IMR-90 (cell line): ENCODE results near the gene KDELR1.

Experiments used
- MAZ ChIP-seq: IDR thresholded peaks from 2 replicates; pipeline ENCODE4 v1.6.1; 2012; ENCODE audit warnings: low read depth, mild to moderate bottlenecking, low read length, improper control_type of control experiment, moderate library complexity, borderline replicate concordance
- NFE2L2 ChIP-seq: fragments of 150-350 bp; IDR thresholded peaks from 2 replicates; pipeline ENCODE4 v1.6.1; 2016; ENCODE audit warnings: low read depth, mild to moderate bottlenecking, low read length
- POLR2A ChIP-seq: IDR thresholded peaks from 2 replicates; pipeline ENCODE4 v1.6.1; 2012; ENCODE audit warnings: mild to moderate bottlenecking, low read depth, low read length
- RAD21 ChIP-seq: IDR thresholded peaks from 2 replicates; pipeline ENCODE4 v1.6.1; 2012; ENCODE audit warnings: low read length, improper control_type of control experiment
- RCOR1 ChIP-seq: IDR thresholded peaks from 2 replicates; pipeline ENCODE4 v1.6.1; 2012; ENCODE audit warnings: mild to moderate bottlenecking, low read length, improper control_type of control experiment; ENCODE audit not compliant: insufficient replicate concordance
- RFX5 ChIP-seq: IDR thresholded peaks from 2 replicates; pipeline ENCODE4 v1.8.0; 2012; ENCODE audit warnings: low read depth, mild to moderate bottlenecking, low read length, moderate library complexity
- SMC3 ChIP-seq: fragments of 150-350 bp; IDR thresholded peaks from 2 replicates; pipeline ENCODE4 v1.6.1; 2016; ENCODE audit warnings: low read depth, mild to moderate bottlenecking, antibody characterized with exemption, low read length, moderate library complexity
- TF ChIP-seq, protein P1 (sequence below): conservative IDR thresholded peaks from 2 replicates; pipeline ENCODE4 v1.5.1; 2012; ENCODE audit warnings: mild to moderate bottlenecking, low read depth, low read length, improper control_type of control experiment
- TF ChIP-seq, protein P2 (sequence below): fragments of 150-350 bp; IDR thresholded peaks from 2 replicates; pipeline ENCODE4 v1.6.1; 2016; ENCODE audit warnings: low read depth, mild to moderate bottlenecking, low read length, moderate library complexity, borderline replicate concordance

DNA sequence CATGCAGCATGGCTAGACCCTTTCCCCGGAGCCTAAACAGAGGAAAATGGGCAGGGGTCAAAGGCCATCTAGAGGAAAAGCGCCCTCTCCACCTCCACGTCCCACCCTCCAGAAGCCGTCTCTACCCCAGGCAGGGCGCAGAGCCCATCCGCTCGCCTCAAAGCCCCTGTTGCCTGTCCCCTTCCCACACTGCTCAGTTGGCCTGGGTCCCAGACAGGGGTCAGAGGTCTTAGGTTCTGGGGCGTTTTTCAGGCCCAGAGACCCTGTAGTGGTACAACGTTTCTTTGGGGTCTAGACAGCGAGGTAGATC lies 27.9 kb downstream of the KDELR1 start:
- TF ChIP-seq, protein P1, sequence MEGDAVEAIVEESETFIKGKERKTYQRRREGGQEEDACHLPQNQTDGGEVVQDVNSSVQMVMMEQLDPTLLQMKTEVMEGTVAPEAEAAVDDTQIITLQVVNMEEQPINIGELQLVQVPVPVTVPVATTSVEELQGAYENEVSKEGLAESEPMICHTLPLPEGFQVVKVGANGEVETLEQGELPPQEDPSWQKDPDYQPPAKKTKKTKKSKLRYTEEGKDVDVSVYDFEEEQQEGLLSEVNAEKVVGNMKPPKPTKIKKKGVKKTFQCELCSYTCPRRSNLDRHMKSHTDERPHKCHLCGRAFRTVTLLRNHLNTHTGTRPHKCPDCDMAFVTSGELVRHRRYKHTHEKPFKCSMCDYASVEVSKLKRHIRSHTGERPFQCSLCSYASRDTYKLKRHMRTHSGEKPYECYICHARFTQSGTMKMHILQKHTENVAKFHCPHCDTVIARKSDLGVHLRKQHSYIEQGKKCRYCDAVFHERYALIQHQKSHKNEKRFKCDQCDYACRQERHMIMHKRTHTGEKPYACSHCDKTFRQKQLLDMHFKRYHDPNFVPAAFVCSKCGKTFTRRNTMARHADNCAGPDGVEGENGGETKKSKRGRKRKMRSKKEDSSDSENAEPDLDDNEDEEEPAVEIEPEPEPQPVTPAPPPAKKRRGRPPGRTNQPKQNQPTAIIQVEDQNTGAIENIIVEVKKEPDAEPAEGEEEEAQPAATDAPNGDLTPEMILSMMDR, result no peak
- TF ChIP-seq RCOR1 (no peak), POLR2A (no peak), SMC3 (no peak), RFX5 (no peak), RAD21 (no peak), NFE2L2 (no peak), MAZ (no peak)
- TF ChIP-seq, protein P2, sequence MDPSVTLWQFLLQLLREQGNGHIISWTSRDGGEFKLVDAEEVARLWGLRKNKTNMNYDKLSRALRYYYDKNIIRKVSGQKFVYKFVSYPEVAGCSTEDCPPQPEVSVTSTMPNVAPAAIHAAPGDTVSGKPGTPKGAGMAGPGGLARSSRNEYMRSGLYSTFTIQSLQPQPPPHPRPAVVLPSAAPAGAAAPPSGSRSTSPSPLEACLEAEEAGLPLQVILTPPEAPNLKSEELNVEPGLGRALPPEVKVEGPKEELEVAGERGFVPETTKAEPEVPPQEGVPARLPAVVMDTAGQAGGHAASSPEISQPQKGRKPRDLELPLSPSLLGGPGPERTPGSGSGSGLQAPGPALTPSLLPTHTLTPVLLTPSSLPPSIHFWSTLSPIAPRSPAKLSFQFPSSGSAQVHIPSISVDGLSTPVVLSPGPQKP, result no peak
